ENCODE results near the gene PLEKHB2. TPM values are rescaled to one million over a fixed set of nuclear protein-coding genes. Genes with fewer than 3 reads are reported as not detected.

PLEKHB2 gene
- total RNA-seq, 1 donor from 2014 or later, result 53.9 TPM

DNA sequence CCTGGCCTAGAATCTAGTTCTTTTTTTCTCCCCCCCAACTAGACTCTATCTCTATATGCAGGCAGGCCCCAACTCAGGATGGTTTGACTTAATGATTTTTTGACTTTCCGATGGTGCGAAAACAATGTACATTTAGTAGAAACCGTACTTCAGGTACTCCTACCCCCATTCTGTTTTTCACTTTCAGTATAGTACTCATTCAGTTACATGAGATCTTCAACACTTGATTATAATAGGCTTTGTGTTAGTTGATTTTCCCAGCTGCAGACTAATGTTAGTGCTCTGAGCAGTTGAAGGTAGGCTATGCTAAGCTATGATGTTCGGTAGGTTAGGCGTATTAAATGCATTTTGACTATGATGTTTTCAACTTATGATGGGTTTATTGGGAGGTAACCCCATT lies 37.7 kb downstream of the PLEKHB2 start:
- TF ChIP-seq, protein P1, sequence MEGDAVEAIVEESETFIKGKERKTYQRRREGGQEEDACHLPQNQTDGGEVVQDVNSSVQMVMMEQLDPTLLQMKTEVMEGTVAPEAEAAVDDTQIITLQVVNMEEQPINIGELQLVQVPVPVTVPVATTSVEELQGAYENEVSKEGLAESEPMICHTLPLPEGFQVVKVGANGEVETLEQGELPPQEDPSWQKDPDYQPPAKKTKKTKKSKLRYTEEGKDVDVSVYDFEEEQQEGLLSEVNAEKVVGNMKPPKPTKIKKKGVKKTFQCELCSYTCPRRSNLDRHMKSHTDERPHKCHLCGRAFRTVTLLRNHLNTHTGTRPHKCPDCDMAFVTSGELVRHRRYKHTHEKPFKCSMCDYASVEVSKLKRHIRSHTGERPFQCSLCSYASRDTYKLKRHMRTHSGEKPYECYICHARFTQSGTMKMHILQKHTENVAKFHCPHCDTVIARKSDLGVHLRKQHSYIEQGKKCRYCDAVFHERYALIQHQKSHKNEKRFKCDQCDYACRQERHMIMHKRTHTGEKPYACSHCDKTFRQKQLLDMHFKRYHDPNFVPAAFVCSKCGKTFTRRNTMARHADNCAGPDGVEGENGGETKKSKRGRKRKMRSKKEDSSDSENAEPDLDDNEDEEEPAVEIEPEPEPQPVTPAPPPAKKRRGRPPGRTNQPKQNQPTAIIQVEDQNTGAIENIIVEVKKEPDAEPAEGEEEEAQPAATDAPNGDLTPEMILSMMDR (IDR thresholded peaks at IDR 0.05), result no peak
- Mint-ChIP-seq H3K9me3 (ENCODE audit: unreplicated experiment) (no peaks in the 10 kb centered on the region), H3K27ac (ENCODE audit: unreplicated experiment) (no peak overlapping the region), H3K4me1 (ENCODE audit: unreplicated experiment) (no peaks in the 10 kb centered on the region), H3K4me3 (ENCODE audit: unreplicated experiment) (no peak overlapping the region), H3K27me3 (ENCODE audit: unreplicated experiment) (no peaks in the 10 kb centered on the region), H3K36me3 (ENCODE audit: unreplicated experiment) (peaks cover 44% of the 10 kb centered on the region)
- DNase-seq (ENCODE audit: extremely low spot score, unreplicated experiment), result no peak

DNA sequence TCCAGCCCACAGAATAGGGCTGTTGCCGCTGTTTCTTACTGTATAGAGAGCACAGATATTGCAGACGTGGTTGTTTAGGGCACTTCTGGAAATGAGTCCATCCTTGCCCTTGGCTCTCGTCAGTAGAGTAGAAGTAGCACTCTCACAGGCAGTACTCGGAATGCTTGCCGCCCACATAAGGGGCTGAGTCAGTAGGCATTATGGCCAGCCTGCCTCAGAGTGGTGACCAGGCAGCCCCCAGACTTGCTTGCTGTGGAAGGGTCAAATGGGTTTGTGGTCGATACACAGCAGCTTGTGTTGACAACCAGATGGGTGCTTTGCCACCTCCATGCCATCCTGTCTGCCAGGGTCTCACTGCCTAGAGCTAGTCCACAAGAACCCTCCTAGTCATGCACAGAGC lies 38.7 kb downstream of the PLEKHB2 start:
- TF ChIP-seq, protein P1 (IDR thresholded peaks at IDR 0.05), result no peak
- Mint-ChIP-seq H3K27ac (ENCODE audit: unreplicated experiment) (no peak overlapping the region), H3K27me3 (ENCODE audit: unreplicated experiment) (no peaks in the 10 kb centered on the region), H3K9me3 (ENCODE audit: unreplicated experiment) (no peaks in the 10 kb centered on the region), H3K36me3 (ENCODE audit: unreplicated experiment) (peaks cover 44% of the 10 kb centered on the region), H3K4me1 (ENCODE audit: unreplicated experiment) (no peaks in the 10 kb centered on the region), H3K4me3 (ENCODE audit: unreplicated experiment) (no peak overlapping the region)
- DNase-seq (ENCODE audit: extremely low spot score, unreplicated experiment), result no peak

DNA sequence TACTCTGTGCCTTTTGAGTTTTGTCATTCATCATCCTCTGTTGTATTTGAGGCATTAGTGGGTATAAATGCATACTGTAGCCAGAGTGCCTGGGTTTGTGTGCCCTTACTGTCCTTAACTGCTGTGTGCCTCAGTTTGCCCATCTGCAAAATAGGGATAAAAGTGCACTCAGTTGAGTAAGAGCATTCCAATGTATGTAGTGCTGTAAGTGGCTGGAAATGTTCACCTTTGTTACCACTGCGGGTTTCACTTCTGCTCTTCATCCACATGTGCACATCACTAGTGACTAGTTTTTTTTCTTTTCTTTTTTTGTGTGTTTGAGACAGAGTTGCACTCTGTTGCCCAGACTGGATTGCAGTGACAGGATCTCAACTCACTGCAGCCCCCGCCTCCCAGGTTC lies 39.9 kb downstream of the PLEKHB2 start:
- no peaks in the 10 kb centered on the region for H3K9me3 Mint-ChIP-seq (ENCODE audit: unreplicated experiment)
- no peaks in the 10 kb centered on the region for H3K4me1 Mint-ChIP-seq (ENCODE audit: unreplicated experiment)
- no peaks in the 10 kb centered on the region for H3K27me3 Mint-ChIP-seq (ENCODE audit: unreplicated experiment)
- TF ChIP-seq, protein P1 (IDR thresholded peaks at IDR 0.05), result no peak
- H3K27ac Mint-ChIP-seq (ENCODE audit: unreplicated experiment), result no peak overlapping the region
- H3K4me3 Mint-ChIP-seq (ENCODE audit: unreplicated experiment), result no peak overlapping the region
- peaks cover 38% of the 10 kb centered on the region for H3K36me3 Mint-ChIP-seq (ENCODE audit: unreplicated experiment)
- DNase-seq (ENCODE audit: extremely low spot score, unreplicated experiment), result no peak

DNA sequence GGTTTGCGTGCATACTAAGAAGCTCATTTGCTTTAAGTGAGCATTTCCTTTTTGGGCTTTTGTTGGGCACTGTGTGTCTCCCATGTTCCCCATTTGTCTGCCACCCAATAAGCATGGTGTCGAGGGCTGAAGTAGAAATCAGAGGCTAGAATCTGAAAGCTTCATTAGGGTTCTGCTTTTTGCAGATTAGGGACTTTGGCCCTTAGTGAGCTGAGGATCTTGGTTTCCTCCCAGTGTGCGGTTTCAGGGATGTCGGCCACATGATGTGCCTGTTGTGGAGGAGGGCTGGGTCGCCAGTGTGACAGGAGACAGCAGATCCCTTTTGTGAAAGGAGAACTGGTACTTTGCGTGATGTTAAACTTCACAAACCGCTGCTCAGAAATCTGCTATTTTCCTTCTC lies 41.1 kb downstream of the PLEKHB2 start:
- DNase-seq (ENCODE audit: extremely low spot score, unreplicated experiment), result no peak
- Mint-ChIP-seq H3K9me3 (ENCODE audit: unreplicated experiment) (no peaks in the 10 kb centered on the region), H3K27me3 (ENCODE audit: unreplicated experiment) (no peaks in the 10 kb centered on the region), H3K4me1 (ENCODE audit: unreplicated experiment) (no peaks in the 10 kb centered on the region), H3K36me3 (ENCODE audit: unreplicated experiment) (peaks cover 31% of the 10 kb centered on the region), H3K4me3 (ENCODE audit: unreplicated experiment) (no peak overlapping the region), H3K27ac (ENCODE audit: unreplicated experiment) (no peak overlapping the region)
- TF ChIP-seq, protein P1 (IDR thresholded peaks at IDR 0.05), result no peak

DNA sequence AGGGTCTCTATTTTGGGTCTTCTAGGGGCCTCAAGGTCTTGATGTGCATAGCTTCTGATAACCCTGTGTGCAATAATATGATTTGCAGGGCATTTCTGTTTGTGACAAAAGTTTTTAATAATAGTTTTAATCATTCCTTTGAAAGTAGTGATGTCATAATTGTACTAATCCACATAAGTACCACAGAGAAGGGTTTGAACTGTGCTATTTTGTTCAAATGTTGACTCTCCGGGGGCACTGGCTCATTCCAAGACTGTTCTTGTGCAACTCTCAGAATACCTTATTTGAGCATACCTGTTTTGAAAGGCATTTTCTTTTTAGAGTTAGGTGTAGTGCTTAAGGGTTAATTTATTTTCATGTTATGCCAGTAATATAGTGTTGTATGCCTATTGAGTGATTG lies 41.6 kb downstream of the PLEKHB2 start:
- Mint-ChIP-seq H3K4me1 (ENCODE audit: unreplicated experiment) (no peaks in the 10 kb centered on the region), H3K36me3 (ENCODE audit: unreplicated experiment) (peaks cover 31% of the 10 kb centered on the region), H3K9me3 (ENCODE audit: unreplicated experiment) (no peaks in the 10 kb centered on the region), H3K4me3 (ENCODE audit: unreplicated experiment) (no peak overlapping the region), H3K27ac (ENCODE audit: unreplicated experiment) (no peak overlapping the region), H3K27me3 (ENCODE audit: unreplicated experiment) (no peaks in the 10 kb centered on the region)
- TF ChIP-seq, protein P1 (IDR thresholded peaks at IDR 0.05), result no peak
- DNase-seq (ENCODE audit: extremely low spot score, unreplicated experiment), result no peak

Measured in osteocyte (in vitro differentiated cells).